Measurements from ENCODE around the gene MUC6.
A peak's percentile ranks its signal among the peaks of the same experiment; 100 is the strongest.
"Not testable (repeated sequence)": the region's sequence is repeated elsewhere in the genome, so short reads cannot be mapped to it uniquely, and the experiment has no call there.

Gene MUC6

DNA sequence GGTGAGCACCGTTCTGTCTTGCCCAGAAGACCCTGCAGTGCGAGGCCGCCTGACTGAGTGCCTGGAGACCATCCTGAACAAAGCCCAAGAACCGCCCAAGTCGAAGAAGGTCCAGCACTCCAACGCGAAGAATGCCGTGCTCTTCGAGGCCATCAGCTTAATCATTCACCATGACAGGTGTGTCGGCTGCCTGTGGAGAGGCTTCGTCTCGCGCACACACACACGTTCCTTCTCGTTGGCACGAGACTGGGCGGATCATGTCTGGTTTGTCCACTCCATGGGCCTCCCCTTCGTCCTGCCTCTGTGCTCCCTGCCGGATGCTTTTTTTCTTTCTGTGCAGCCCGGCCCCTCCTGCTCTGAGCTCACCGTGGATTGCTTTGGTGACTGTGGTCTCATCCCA, 51.1 kb downstream of the MUC6 start:
- DNase-seq (ENCODE audit: low spot score), result no peak

DNA sequence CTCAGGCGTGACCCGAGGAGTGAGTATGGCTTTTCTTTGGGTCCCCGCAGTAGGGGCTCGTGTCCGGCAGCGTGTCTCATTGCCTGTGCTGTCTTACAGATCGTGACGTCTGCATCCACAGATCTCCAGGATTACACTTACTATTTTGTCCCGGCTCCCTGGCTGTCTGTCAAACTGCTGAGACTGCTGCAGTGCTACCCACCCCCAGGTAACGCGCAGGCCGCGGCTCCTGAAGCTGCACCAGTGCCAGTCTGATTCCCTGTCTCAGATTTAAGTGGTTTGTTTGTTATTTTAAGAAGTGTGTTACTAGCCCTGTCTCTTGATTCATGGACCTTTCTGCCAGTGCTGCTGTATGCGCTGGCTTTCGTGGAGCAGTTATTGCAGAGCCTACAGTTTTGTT, 52.0 kb downstream of the MUC6 start:
- DNase-seq (ENCODE audit: low spot score), result no peak

GRCh38 chr11:981764-982163, 54.8 kb downstream of the MUC6 start:
- no peak for DNase-seq (ENCODE audit: low spot score)

DNA sequence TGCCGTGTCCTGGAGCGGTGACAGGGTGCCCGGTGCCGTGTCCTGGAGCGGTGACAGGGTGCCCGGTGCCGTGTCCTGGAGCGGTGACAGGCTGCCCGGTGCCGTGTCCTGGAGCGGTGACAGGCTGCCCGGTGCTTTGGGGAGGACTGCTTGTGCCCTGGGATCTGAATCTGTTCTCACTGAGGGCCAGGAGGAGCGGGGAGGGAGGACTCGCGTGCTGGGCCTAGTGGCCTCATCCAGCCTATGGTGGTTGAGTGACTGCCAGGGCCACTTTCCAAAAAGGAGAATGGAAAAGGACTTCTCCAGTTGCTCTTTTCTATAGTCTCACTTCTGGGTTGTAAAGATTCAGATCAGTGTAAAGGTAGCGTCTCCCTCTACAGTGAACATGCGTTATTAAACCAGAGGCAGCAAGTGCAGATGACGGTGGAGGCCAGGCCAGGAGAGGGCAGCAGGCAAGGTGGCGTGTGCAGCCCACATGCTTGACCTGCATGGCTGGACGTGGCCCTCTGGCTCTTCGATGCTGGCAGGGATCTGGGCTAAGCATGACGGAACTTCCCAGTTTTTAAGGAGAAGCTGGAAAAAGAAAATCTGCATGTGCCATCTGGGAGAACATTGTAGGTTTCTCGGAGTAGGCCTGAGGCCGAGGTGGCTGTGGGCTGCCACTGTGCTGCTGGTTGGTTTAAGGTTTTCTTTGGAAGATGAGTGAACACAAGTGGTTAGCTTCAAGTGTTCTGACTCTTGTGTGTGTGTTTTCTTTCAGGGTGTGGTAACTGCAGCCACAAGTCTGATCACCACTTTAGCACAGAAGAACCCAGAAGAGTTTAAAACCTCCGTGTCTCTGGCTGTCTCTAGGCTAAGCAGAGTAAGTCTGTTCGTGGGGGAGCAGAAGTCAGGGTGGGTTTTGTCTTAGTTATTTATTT, 55.8 kb downstream of the MUC6 start:
- no peak for DNase-seq (ENCODE audit: low spot score)

DNA sequence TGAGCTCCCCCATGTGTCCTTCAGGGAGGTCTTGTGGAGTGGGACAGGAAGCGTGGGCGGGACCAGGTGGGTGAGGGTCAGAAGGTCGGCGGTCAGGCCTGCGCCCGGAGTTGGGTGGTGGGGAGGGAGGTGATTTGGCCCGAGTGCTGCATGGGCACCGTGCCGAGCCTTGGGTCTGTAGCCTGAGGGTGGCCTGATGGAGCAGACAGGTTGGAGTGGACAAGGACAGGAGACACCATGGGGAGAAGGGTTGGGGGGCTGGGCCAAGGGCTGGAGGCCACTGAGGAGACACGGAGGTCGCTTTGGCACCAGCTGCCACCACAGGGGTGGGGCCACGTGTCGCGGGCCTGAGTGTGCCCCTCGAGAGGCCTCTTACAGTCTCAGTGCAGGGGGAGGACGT, 57.7 kb downstream of the MUC6 start:
- DNase-seq (ENCODE audit: low spot score), result no peak

GRCh38 chr11:977830-978720, 58.4 kb downstream of the MUC6 start:
- DNase-seq (ENCODE audit: low spot score), result no peak

DNA sequence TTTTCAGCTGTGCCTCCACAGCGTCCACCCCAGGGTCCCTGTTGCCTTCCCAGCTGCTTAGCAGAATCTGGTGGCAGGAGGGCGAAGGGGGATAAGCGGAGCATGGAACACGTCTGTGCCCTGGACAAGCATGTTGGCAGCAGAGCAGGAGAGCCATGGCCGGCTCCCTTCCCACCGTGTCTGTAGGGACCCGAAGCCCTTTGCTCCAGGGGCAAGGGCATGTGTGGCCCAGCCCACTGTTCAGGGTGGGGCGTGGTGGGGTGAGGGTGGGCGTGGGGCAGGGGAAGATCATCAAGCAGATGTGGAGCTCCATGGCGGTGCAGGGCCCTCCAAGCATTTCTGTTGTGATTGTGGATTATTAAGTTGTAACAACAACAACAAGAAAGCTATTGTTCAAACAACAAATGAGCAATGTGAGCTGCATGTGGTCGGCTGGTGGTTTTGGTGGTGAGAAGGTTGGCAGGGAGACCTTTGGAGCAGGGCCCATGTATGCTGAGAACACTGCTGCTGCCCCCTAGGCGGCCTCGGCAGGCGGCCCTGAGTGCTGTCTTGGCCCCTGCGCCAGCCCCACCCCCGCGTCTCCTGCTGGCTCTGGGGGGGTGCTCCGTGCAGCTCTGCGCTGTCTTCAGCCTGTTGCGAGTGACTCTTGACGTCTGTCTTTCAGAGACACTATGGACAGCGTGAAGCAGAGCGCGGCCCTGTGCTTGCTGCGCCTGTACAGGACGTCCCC, 59.9 kb downstream of the MUC6 start:
- DNase-seq (ENCODE audit: low spot score), result no peak

GRCh38 chr11:975827-976226, 60.7 kb downstream of the MUC6 start:
- peak; percentile 53 for DNase-seq (ENCODE audit: low spot score)

GRCh38 chr11:975376-975775, 61.1 kb downstream of the MUC6 start:
- not testable (repeated sequence) for DNase-seq (ENCODE audit: low spot score)

DNA sequence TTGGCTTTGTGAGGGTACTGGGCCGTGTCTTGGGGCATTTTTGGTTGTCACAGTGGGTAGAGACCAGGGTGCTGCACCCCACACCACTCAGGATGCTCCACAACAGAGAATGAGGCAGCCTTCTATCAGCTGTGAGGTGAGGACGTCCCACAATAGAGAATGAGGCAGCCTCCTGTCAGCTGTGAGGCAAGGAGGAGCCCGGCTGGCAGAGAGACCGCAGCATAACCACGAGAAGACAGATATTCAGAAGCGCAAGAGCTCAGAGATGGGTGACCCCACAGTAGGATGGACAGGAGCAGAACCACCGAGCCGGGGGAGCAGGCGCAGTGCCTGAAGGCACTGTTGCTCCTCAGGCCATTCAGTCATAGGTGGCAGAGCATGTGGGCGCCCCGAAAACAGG, 63.3 kb downstream of the MUC6 start:
- DNase-seq (ENCODE audit: low spot score), result no peak

- no peak for DNase-seq (ENCODE audit: low spot score)
Observed at GRCh38 chr11:972523-973211, 63.9 kb downstream of the MUC6 start.

GRCh38 chr11:971731-972365, 64.7 kb downstream of the MUC6 start:
- no peak for DNase-seq (ENCODE audit: low spot score)

- DNase-seq (ENCODE audit: low spot score), result no peak
Observed at GRCh38 chr11:971092-971690, 65.3 kb downstream of the MUC6 start.

GRCh38 chr11:970319-970871, 66.1 kb downstream of the MUC6 start:
- no peak for DNase-seq (ENCODE audit: low spot score)

DNA sequence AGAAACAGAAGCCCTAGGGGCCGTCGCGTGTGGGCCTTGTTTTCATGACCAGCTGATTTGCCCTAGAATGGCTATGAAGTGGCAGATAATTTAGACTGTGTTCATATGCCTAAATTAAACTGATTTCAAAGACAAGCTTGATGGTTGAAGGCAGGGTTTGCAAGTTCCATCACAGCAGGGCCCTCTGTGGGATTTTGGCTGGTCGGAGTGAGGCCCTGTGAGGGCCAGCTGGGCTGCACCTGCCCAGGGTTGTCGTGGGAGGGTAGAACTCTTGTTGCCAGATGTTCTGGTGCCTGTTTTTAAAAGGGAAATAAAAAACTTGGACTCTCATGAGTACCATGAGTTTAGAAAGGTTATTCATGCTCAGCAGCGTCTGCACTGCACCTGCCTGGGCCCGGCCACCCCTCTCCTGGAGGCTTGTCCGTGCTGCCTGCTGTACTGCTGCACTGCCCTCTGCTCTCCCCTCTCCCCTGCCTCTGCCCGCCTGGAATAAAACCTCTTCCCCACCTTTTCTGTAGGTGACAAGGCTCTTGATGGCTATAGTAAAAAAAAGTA, 66.8 kb downstream of the MUC6 start:
- DNase-seq (ENCODE audit: low spot score), result no peak

DNA sequence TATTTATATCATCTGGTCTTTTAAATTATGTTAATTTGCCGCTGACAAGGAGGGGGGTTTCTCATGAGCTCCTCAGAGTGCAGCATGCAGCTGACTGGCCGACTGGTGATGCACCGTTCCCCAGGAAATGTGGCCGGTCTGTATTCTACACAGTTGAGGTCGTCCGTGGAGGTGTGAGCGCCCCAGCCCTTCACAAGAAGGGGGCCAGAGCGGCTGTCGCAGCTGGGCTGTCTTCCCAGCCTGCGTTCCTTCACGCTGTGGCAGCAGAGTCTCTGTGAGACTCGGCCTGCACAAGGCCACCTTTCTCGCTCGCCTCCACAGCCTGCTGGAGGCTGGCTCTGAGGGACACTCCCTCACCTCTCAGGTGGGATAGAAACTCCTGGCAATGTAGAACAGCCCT, 67.7 kb downstream of the MUC6 start:
- DNase-seq (ENCODE audit: low spot score), result no peak

DNA sequence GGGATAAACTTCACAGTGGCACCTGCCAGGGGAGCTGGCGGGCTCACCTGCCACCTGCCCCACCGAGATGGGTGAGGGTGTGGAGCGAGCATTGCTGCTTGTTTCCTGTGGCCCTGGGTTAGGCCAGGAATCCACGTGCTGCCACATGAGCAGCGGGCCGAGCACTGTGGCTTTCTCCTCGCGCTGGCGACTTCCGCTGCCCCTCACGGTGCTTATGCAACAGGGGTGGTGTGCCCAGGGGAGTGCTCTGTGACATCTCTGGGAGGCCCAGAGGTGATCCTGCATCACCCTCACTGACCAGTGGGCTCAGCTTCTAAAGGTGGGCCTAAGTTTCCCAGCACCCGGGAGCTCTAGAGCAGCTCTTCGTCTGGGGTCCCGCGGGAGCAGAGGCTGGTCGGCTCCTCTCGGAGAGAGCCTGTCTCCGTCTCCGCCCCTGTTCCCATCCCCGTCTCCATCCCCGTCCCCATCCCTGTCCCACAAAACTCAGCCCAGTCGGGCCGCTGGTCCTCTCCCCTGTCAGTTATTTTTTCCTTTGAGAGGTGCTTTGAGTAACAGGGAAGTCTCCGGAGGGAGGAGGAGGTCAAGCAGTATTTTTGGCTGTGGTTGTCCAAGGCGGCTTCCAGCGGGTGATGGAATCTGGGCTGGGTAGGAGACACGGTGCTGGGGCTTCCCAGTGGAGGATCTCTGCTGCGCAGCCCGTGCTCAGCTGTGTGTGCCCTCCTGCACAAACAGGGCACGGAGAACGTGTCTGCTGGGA, 68.3 kb downstream of the MUC6 start:
- DNase-seq (ENCODE audit: low spot score), result no peak

DNA sequence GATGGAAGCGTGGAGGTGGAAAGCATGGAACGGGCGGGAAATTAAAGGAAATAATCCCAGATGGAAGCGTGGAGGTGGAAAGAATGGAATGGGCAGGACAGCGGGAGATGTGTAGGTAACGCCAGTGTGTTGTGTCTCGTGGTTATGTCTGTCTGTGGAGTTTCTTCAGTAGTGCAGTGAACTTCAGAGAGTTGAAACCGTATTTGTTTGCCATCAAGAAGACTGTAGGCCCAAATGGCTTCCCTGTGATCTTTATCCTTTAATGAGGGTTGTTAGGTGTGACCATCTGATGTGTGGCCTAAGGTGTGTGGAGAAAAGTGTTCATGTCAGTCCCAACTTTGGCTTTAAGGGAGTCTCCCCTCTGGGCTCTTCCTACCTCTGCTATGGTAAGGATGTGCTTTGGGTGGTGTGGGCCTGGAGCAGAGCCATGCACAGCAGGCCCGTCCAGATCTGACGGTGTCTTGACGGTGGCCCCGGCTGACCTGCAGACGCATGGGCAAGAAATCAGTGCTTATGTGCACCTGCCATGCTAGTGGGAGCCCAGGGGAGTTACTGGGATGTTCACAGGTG, 71.2 kb downstream of the MUC6 start:
- no peak for DNase-seq (ENCODE audit: low spot score)

- DNase-seq (ENCODE audit: low spot score), result no peak
Observed at GRCh38 chr11:963852-964251, 72.7 kb downstream of the MUC6 start.
